GM18951 (cell line): ENCODE results near the gene TPM1.
"Not testable (repeated sequence)": the region's sequence is repeated elsewhere in the genome, so short reads cannot be mapped to it uniquely, and the experiment has no call there.

Experiments
- POLR2A ChIP-seq: IDR thresholded peaks from 4 replicates; pipeline ENCODE4 v1.6.1; 2011; ENCODE audit warnings: mild to moderate bottlenecking; ENCODE audit not compliant: insufficient read length, insufficient read depth; ENCODE audit errors: extremely low read depth
- in situ Hi-C: fragments of 300-500 bp; cut with MboI; formaldehyde crosslinking; loops from one replicate; pipeline ENCODE4 v1.12.0; 2022; ENCODE audit warnings: low sequenced_read_pairs, mixed read lengths, inconsistent platforms; ENCODE audit not compliant: unreplicated experiment

Gene TPM1

DNA sequence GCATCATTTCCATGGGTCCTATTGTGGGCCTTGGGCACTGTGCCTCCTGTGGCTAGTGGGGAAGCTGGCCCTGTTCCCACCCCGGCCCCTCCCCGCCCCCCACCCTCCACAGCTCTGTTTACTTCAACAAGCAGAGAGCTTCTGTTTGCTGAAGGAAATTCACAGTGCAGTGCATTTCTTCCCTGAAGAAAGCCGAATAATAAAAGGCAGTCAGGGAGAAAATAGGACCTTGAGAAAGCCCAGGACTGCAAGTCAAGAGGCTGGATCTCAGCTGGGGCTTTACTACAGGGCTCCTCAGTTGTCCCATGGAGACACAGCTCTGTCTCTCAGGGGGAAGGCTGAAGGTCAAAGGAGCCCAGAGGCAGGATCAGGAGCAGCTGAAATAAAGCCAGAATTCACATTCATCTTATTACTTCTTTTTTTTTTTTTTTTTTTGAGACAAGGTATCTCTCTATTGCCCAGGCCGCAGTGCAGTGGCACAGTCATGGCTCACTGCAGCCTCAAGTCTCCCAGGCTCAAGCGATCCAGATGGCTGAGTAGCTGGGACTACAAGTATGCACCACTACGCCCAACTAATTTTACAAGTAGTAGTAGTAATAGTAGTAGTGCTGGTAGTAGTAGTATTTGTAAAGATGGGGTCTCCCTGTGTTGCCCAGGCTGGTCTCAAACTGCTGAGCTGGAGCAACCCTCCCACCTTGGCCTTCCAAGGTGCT is 46.1 kb downstream of the TPM1 start:
- in situ Hi-C loops, result no loop called here
- no peak for TF ChIP-seq POLR2A

DNA sequence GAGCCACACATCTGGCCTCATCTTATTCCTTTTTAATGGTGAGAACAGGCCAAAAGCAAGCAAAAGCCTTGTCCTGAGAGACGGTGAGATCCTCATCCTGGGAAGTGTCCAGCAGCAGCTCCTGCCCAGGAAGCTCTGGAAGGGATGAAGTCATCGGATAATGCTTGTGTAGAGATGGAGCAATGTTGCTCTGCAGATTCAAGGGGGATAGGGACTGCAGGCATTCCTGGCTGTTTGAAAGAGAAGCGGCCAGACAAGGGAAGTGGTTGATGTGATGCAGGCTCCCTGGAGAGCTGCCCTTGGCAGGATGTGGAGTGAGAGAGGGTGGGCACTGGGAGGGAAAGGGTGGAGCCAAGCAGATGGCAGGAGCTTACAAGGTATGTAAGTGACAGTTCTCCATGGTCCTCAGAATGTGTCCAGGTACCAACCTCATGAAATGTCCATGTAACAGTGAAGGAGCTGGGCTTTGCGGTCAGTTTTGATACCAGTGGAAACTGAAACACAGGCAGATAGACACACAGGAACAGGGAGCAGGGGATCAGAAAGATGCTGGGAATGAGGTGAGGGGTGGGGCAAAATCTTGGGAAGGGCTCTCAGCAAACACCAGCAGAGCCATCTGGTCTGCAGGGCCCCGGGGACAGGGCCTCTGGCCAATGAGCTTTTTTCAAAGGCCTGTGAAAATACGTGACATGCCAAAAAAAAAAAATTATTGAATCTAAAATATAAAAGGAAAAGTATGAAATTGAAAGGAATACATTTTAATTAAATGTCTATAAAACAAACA is 46.9 kb downstream of the TPM1 start:
- in situ Hi-C loops, result no loop called here
- TF ChIP-seq POLR2A, result no peak

DNA sequence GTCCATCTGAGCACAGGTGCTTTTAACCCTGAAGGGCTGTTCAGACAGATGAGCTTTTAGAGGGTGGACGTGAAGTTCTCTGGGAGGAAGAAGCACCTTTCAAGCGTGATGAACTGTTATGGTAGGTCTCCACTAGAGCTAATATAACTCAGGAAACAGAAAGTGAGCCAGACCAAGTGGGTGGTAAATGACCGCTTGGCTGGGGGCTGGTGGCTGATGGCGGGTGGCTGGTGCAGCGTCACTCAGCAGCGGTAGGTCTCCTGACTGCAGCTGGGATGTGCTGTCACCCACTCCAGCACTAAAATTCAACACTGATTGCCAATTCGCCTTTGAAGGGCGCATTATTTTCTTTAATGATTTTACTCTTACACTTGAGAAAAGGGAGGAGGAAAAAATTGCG is 47.9 kb downstream of the TPM1 start:
- no peak for TF ChIP-seq POLR2A
- in situ Hi-C loops, result no loop called here

DNA sequence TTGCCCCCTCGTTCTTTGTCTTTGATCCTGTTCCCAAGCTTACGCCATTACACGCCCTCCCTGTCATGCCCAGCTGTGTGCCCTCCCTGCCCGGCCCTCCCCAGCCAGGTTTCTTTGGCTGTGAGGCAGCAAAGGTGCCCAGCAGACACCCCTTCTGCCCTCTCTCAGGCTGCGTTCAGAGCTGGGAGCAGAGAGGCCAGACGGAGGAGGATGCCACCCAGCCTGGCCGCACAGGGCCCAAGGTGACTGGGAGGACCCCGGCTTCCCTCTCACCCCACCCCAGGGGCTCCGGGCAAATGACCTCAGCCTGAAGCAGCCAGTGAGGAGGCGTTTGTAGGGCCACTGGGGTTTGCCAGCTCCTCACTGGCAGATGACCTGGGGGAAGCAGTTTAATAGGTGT is 48.3 kb downstream of the TPM1 start:
- in situ Hi-C loops, result no loop called here
- TF ChIP-seq POLR2A, result no peak

- in situ Hi-C loops, result no loop called here
- TF ChIP-seq POLR2A, result no peak
Measured at GRCh38 chr15:63091679-63092446, 49.3 kb downstream of the TPM1 start.

- no peak for TF ChIP-seq POLR2A
- in situ Hi-C loops, result no loop called here
Measured at GRCh38 chr15:63093486-63094205, 51.1 kb downstream of the TPM1 start.

GRCh38 chr15:63094495-63094931 is 52.0 kb downstream of the TPM1 start:
- in situ Hi-C loops, result no loop called here
- TF ChIP-seq POLR2A, result no peak

GRCh38 chr15:63096178-63096577 is 53.6 kb downstream of the TPM1 start:
- in situ Hi-C loops, result no loop called here
- TF ChIP-seq POLR2A, result no peak

DNA sequence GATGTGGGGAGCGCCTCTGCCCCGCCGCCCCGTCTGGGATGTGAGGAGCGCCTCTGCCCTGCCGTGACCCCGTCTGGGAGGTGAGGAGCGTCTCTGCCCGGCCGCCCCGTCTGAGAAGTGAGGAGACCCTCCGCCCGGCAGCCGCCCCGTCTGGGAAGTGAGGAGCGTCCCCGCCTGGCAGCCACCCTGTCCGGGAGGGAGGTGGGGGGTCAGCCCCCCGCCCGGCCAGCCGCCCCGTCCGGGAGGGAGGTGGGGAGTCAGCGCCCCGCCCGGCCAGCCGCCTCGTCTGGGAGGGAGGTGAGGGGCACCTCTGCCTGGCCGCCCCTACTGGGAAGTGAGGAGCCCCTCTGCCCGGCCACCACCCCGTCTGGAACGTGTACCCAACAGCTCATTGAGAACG is 56.4 kb downstream of the TPM1 start:
- in situ Hi-C loops, result not testable (repeated sequence)

- in situ Hi-C loops, result not testable (repeated sequence)
Measured at GRCh38 chr15:63099581-63099980, 57.0 kb downstream of the TPM1 start.

GRCh38 chr15:63103416-63103815 is 60.9 kb downstream of the TPM1 start:
- in situ Hi-C loops, result no loop called here
- no peak for TF ChIP-seq POLR2A

DNA sequence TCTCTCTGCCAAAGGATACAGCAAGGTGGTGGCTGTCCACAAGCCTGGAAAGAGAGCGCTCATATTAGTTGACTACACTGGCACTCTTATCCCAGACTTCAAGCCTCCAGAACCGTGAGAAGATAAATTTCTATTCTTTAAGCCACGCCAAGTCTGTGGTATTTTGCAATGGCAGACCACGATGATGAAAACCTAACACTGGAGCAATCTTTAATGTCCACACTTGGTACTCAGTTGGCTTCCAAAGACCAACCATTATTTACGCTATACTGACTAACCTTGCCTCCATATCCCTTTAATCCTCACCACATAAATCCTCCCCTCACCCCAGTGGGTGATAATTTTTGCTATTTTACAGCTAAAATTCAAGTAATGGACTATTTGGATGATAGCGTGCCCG is 62.2 kb downstream of the TPM1 start:
- in situ Hi-C loops, result no loop called here
- no peak for TF ChIP-seq POLR2A

GRCh38 chr15:63105354-63105753 is 62.8 kb downstream of the TPM1 start:
- in situ Hi-C loops, result not testable (repeated sequence)
